Natural killer cell (primary cell): ENCODE data around the gene FRAS1. TPM values are rescaled to one million over a fixed set of nuclear protein-coding genes. Genes with fewer than 3 reads are reported as not detected.

Experiments used
- ATAC-seq, 3 donors: fragments of 150-1000 bp in 2 of 3; fragments of 200-7000 bp in 1 of 3; cut with Tn5 transposase; 1 replicate in 1 of 3; 2 replicates in 2 of 3; pipeline ENCODE4 v1.10.0; 2021; ENCODE audit warnings: mild to moderate bottlenecking in 2 of 3, moderate library complexity in 2 of 3
- DNase-seq, 2 donors: peaks; one replicate each; pipeline versions ENCODE4 v3.0.0 to v3.0.0-alpha.2; 2013 to 2021; ENCODE audit warnings: mixed read lengths in 1 of 2
- H3K27ac ChIP-seq: one replicate; pipeline ENCODE4 v1.5.1; 2013; ENCODE audit warnings: mild to moderate bottlenecking, low read length
- H3K27me3 ChIP-seq: one replicate; pipeline ENCODE4 v1.6.1; 2013; ENCODE audit warnings: low read length; ENCODE audit not compliant: control insufficient read depth, insufficient read depth
- H3K36me3 ChIP-seq: one replicate; pipeline ENCODE4 v1.6.1; 2013; ENCODE audit warnings: low read length; ENCODE audit not compliant: control insufficient read depth, insufficient read depth
- H3K4me1 ChIP-seq: one replicate; pipeline ENCODE4 v1.6.1; 2013; ENCODE audit warnings: low read length; ENCODE audit not compliant: control insufficient read depth, insufficient read depth
- H3K4me3 ChIP-seq: one replicate; pipeline ENCODE4 v1.5.1; 2013; ENCODE audit warnings: low read length
- H3K9me3 ChIP-seq: one replicate; pipeline ENCODE4 v1.6.1; 2013; ENCODE audit warnings: low read length; ENCODE audit not compliant: control insufficient read depth, insufficient read depth
- H3K27ac Mint-ChIP-seq, 2 donors: one replicate each; pipeline ENCODE4 v1.8.0; 2022; ENCODE audit warnings: mild to moderate bottlenecking in 2 of 2, mixed read lengths in 2 of 2, moderate library complexity in 1 of 2
- H3K27me3 Mint-ChIP-seq, 2 donors: one replicate each; pipeline ENCODE4 v1.8.0; 2022; ENCODE audit warnings: low read depth in 2 of 2, mixed read lengths in 2 of 2
- H3K36me3 Mint-ChIP-seq: one replicate; pipeline ENCODE4 v1.8.0; 2022; ENCODE audit warnings: mixed read lengths
- H3K4me1 Mint-ChIP-seq, 2 donors: one replicate each; pipeline ENCODE4 v1.8.0; 2022; ENCODE audit warnings: mixed read lengths in 2 of 2
- H3K4me3 Mint-ChIP-seq: one replicate; pipeline ENCODE4 v1.8.0; 2022; ENCODE audit warnings: mild to moderate bottlenecking, moderate library complexity, mixed read lengths
- H3K9me3 Mint-ChIP-seq, 2 donors: one replicate each; pipeline ENCODE4 v1.8.0; 2022; ENCODE audit warnings: mixed read lengths in 2 of 2
- WGBS: methylation state at CpG from one replicate; pipeline ENCODE4 v1.1.7; 2013; ENCODE audit warnings: missing lambda C conversion rate; ENCODE audit not compliant: insufficient coverage; 5-methylcytosine and 5-hydroxymethylcytosine counted together
- intact Hi-C: fragments of 100-400 bp; cut with micrococcal nuclease; formaldehyde crosslinking; loops from one replicate; pipeline ENCODE4 v1.14.2; 2022
- total RNA-seq, 4 donors: library from RNA; stranded (reverse); fragments of 120-200 nt in 1 of 4; gene quantifications; one replicate each; pipeline versions ENCODE4 v1.2.3 to v1.2.4, GENCODE V29; 2013 to 2022
- TF ChIP-seq, protein P1 (sequence below): fragments of 200-600 bp; IDR thresholded peaks from one replicate; pipeline ENCODE4 v1.8.0; 2022; ENCODE audit warnings: antibody characterized with exemption

Gene FRAS1
- total RNA-seq, 3 donors from 2014 or later (not counting 1 experiment from before 2014, with no cell fraction given), result 0.15 to 0.31 TPM; not detected in 1

DNA sequence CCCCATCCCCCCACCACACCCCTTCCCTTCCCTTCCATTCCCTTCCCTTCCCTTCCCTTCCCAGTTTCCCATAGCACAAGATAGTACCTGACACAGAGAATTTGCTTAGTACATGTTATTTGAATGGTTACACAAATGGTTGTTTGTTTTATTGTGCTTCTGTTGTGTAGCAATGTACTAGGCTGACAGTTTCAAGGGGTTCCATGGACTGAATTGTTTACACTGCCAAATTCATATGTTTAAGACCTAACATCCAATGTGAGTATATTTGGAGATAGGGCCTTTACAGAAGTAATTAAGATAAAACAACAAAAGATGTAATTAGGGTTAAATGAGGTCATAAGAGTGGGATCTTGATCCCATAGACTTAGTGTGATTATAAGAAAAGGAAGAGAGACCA is 133.5 kb downstream of the FRAS1 start:
- no peak for DNase-seq
- peaks cover 0 to 2% of the 10 kb centered on the region in 2 donors for H3K9me3 Mint-ChIP-seq
- intact Hi-C loops, result no loop called here
- TF ChIP-seq, protein P1, sequence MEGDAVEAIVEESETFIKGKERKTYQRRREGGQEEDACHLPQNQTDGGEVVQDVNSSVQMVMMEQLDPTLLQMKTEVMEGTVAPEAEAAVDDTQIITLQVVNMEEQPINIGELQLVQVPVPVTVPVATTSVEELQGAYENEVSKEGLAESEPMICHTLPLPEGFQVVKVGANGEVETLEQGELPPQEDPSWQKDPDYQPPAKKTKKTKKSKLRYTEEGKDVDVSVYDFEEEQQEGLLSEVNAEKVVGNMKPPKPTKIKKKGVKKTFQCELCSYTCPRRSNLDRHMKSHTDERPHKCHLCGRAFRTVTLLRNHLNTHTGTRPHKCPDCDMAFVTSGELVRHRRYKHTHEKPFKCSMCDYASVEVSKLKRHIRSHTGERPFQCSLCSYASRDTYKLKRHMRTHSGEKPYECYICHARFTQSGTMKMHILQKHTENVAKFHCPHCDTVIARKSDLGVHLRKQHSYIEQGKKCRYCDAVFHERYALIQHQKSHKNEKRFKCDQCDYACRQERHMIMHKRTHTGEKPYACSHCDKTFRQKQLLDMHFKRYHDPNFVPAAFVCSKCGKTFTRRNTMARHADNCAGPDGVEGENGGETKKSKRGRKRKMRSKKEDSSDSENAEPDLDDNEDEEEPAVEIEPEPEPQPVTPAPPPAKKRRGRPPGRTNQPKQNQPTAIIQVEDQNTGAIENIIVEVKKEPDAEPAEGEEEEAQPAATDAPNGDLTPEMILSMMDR, result no peak
- peaks cover 0 to 4% of the 10 kb centered on the region in 2 donors for H3K4me1 Mint-ChIP-seq
- H3K4me3 Mint-ChIP-seq, result no peak overlapping the region
- Histone ChIP-seq H3K4me3 (no peak overlapping the region), H3K9me3 (peaks cover 5% of the 10 kb centered on the region), H3K36me3 (no peaks in the 10 kb centered on the region), H3K27me3 (no peaks in the 10 kb centered on the region), H3K4me1 (no peaks in the 10 kb centered on the region), H3K27ac (no peak overlapping the region)
- peaks cover 0 to 12% of the 10 kb centered on the region in 2 donors for H3K27me3 Mint-ChIP-seq
- no peak overlapping the region for H3K27ac Mint-ChIP-seq
- no peaks in the 10 kb centered on the region for H3K36me3 Mint-ChIP-seq
- no peak for ATAC-seq

DNA sequence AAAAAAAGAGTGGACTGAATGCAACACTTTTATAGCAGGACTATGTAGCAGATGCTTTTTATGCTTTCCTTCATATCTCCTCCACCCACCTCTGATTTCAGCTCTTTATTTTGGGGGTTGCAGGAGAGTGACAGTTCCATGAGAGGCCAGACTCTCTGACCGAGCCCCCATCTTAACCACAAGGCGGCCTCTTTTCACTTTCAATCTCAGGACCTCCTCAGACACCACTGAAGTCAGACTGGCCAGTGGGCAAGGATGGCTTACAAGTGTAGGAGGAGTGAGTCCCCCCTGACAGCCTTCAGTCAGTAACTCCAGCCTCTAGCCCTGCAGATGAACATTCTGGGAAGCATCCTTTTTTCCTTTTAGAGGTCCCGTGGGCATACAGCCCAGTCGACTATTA is 140.8 kb downstream of the FRAS1 start:
- intact Hi-C loops, result no loop called here
- TF ChIP-seq, protein P1, result no peak
- DNase-seq (no peak), ATAC-seq (no peak)
- Mint-ChIP-seq H3K4me1 (no peaks in the 10 kb centered on the region), H3K27ac (no peak overlapping the region), H3K4me3 (no peak overlapping the region), H3K9me3 (peaks cover 0 to 2% of the 10 kb centered on the region in 2 donors), H3K36me3 (no peaks in the 10 kb centered on the region), H3K27me3 (peaks cover 4 to 20% of the 10 kb centered on the region in 2 donors)
- 78% methylated on average over 3 of the region's 4 CpGs for WGBS
- Histone ChIP-seq H3K27ac (no peak overlapping the region), H3K36me3 (no peaks in the 10 kb centered on the region), H3K9me3 (peaks cover 5% of the 10 kb centered on the region), H3K27me3 (no peaks in the 10 kb centered on the region), H3K4me3 (no peak overlapping the region), H3K4me1 (no peaks in the 10 kb centered on the region)

DNA sequence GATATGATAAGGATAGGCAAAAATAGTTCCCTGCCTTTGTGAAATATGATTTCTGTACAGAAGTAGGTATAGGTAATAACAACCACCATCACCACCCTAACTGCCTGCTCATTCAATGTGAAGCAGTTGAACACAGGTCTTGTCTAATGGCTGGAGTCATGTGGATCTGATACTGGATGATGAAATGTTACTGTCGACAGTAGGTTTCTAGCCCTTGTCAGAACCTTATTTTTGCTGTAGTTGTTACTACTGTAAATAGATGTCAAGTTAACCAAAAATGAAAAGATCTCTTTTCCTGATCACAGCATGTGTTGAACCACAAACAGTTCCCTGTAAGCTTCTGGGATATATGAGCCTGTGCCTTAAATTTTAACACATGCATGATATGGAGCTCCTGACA is 142.9 kb downstream of the FRAS1 start:
- Mint-ChIP-seq H3K27me3 (peaks cover 3 to 34% of the 10 kb centered on the region in 2 donors), H3K4me1 (no peaks in the 10 kb centered on the region), H3K9me3 (no peaks in the 10 kb centered on the region), H3K36me3 (no peaks in the 10 kb centered on the region), H3K27ac (no peak overlapping the region), H3K4me3 (no peak overlapping the region)
- intact Hi-C loops, result no loop called here
- no peaks in the 10 kb centered on the region for H3K27me3 ChIP-seq
- no peak overlapping the region for H3K27ac ChIP-seq
- no peak for ATAC-seq
- no peak overlapping the region for H3K4me3 ChIP-seq
- 100% methylated on average over 1 of the region's 1 CpG for WGBS
- no peaks in the 10 kb centered on the region for H3K36me3 ChIP-seq
- no peaks in the 10 kb centered on the region for H3K4me1 ChIP-seq
- peaks cover 5% of the 10 kb centered on the region for H3K9me3 ChIP-seq
- TF ChIP-seq, protein P1, result no peak
- no peak for DNase-seq

- ATAC-seq (no peak), DNase-seq (no peak)
- TF ChIP-seq, protein P1, result no peak
- Histone ChIP-seq H3K4me1 (no peaks in the 10 kb centered on the region), H3K9me3 (no peaks in the 10 kb centered on the region), H3K27ac (no peak overlapping the region), H3K4me3 (no peak overlapping the region), H3K36me3 (no peaks in the 10 kb centered on the region), H3K27me3 (no peaks in the 10 kb centered on the region)
- Mint-ChIP-seq H3K27me3 (peaks cover 3 to 42% of the 10 kb centered on the region in 2 donors), H3K9me3 (no peaks in the 10 kb centered on the region), H3K27ac (no peak overlapping the region), H3K4me1 (no peaks in the 10 kb centered on the region), H3K36me3 (no peaks in the 10 kb centered on the region), H3K4me3 (no peak overlapping the region)
- intact Hi-C loops, result no loop called here
- no CpG with 5 or more reads among the region's 1 CpG for WGBS
These were observed 143.8 kb downstream of the FRAS1 start for GRCh38 chr4:78200949-78201348.
